ENCODE results near the gene ARPC4.

DNA sequence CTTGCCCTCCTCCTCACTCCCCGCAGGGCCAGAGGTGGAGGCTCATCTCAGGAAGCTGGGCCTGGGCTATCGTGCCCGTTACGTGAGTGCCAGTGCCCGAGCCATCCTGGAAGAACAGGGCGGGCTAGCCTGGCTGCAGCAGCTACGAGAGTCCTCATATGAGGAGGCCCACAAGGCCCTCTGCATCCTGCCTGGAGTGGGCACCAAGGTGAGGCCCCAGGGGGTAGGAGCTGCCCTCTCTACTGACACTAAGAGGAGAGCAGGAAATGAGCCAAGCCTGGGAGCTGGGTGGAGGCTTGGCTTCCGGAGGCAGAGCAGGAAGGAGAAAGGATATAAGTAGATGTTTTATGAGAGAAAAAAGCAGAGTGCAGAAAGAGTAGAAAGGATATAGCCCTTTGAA, 38.2 kb upstream of the ARPC4 start:
- TF ChIP-seq, protein P1, sequence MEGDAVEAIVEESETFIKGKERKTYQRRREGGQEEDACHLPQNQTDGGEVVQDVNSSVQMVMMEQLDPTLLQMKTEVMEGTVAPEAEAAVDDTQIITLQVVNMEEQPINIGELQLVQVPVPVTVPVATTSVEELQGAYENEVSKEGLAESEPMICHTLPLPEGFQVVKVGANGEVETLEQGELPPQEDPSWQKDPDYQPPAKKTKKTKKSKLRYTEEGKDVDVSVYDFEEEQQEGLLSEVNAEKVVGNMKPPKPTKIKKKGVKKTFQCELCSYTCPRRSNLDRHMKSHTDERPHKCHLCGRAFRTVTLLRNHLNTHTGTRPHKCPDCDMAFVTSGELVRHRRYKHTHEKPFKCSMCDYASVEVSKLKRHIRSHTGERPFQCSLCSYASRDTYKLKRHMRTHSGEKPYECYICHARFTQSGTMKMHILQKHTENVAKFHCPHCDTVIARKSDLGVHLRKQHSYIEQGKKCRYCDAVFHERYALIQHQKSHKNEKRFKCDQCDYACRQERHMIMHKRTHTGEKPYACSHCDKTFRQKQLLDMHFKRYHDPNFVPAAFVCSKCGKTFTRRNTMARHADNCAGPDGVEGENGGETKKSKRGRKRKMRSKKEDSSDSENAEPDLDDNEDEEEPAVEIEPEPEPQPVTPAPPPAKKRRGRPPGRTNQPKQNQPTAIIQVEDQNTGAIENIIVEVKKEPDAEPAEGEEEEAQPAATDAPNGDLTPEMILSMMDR (IDR thresholded peaks at IDR 0.05): no peak
- TF ChIP-seq EP300 (IDR thresholded peaks at IDR 0.05): no peak
- no peak for TF ChIP-seq POLR2AphosphoS5 (IDR thresholded peaks at IDR 0.05)
- no peak for TF ChIP-seq POLR2A (IDR thresholded peaks at IDR 0.05)
